ENCODE measurements around the gene PTPRN2.

PTPRN2 gene

DNA sequence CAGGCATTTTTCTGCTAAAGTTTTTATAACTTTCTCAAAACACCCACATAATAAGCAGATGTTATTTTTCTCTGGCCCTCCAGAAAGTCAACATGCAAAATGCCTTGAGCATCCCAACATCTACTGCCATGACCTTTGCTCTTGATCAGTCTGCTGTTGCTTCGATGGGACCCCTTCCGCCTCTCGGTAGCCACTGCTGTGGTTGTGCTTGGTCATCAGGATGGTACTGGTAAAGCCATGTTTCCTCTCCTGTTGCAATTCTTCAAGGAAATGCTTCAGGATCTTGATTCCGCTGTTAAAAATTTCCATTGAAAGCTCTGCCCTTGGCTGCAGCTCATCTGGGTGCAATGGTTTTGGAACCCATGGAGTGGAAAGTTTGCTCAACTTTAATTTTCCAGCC is 717.8 kb downstream of the PTPRN2 start:
- no peak for DNase-seq (ENCODE audit: low read depth in 2 of 2)

DNA sequence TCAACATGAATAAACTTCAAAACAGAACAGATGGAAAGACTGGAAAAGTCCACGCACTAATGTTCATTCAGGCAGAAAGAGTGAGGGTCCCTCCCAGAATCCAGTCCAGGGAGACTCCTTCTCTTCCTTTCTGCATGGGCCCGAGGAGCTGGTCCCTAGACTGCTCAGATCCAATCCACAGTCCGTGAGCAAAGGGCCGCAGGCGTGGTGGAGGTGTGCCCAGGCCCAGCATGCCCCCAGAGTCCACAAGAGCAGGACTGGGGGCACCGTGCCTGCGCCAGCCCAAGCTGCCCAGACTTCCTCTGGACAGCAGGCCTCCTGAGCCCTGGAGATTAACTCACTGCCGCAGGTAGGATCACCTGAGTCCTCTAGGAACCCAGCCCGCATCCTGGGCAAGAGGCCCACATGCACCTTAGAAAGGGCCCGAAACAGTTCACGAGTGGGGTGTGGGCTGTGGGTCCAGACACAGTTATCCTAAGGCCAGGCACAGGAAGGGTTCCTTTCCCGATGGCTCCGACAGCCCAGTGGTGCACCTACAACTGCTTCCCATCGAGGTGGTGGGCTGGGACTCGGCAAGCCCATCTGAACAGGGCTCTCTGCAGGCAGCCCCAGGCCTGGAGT is 719.8 kb downstream of the PTPRN2 start:
- no peak for DNase-seq (ENCODE audit: low read depth in 2 of 2)

DNA sequence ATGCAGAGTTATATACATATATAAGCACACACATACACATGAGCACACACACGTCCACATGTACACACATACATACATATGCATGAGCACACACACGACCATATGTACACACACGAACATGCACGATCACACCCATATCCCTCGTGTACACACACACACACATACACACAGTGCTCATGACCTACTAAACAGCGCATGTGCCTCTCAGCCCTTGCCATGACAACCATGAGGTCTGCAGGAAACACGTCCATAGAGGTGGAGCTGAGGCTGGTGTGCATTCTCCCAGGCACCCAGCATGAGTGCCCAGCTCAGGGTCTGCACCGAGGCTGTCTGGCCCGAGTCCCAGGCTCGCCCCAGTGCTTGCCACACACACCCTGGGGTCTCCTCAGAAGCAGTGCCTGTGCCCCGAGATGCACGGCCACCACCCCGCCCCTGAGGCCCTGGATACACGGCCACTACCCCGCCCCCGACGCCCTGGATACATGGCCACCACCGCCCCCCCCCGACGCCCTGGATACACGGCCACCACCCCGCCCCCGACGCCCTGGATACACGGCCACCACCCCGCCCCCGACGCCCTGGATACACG is 721.2 kb downstream of the PTPRN2 start:
- no peak for DNase-seq (ENCODE audit: low read depth in 2 of 2)

DNA sequence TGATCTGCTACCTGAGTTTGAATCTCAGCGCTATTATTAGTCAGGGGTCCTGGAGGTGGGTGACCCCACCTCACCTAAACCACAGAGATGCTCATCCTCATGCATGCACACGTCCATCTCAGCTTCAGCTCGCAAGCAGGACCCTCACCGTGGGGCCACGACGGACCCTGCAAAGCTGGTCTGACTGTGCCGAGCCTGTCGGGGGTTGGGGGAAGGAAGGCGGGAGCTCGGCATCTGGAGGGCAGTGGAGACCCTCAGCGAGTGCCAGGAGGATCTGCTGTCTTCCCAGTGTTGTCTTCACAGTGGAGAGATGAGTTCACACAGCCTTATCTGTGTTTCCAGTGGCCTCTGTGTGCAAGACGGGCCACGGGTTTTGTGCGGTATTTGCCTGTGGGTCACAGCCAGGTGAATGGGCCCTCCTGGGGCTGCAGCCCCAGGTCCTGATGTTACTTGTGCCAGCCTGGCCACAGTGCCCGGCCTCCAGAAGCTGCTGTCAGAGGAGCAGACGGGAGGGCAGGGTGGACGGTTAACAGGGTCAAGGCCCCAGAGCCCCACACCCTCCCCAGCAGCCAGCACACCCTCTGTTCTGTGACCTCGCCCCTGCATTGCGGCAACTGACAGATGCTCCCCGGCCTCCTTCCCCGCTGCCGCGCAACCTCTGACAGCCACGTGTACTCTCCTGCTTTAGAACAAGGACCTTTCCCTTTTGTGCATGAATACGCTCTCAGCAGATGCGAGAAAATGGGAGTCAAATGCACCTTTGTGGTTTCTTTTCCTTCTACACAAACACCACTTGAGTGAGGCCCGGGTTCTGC is 722.1 kb downstream of the PTPRN2 start:
- no peak for DNase-seq (ENCODE audit: low read depth in 2 of 2)

DNA sequence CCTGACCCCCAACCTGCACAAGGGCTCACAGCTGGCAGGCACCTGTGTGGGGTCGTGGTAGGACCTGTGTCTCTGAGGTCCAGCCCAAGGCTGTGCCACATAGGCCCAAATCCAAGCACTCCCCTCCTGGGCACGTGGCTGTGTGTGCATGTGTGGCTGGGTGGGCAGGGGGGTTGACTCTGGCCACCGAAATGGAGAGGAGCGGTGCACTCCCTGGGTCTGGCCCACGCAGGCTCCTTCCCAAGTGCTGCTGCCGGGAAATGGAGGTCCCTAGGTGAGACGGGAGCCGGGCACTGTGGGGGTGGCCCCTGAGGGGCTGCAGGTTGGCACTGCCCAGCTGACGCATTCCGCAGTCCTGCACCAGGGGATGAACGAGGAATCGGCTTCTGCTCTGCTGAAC is 722.7 kb downstream of the PTPRN2 start:
- DNase-seq (ENCODE audit: low read depth in 2 of 2): no peak

DNA sequence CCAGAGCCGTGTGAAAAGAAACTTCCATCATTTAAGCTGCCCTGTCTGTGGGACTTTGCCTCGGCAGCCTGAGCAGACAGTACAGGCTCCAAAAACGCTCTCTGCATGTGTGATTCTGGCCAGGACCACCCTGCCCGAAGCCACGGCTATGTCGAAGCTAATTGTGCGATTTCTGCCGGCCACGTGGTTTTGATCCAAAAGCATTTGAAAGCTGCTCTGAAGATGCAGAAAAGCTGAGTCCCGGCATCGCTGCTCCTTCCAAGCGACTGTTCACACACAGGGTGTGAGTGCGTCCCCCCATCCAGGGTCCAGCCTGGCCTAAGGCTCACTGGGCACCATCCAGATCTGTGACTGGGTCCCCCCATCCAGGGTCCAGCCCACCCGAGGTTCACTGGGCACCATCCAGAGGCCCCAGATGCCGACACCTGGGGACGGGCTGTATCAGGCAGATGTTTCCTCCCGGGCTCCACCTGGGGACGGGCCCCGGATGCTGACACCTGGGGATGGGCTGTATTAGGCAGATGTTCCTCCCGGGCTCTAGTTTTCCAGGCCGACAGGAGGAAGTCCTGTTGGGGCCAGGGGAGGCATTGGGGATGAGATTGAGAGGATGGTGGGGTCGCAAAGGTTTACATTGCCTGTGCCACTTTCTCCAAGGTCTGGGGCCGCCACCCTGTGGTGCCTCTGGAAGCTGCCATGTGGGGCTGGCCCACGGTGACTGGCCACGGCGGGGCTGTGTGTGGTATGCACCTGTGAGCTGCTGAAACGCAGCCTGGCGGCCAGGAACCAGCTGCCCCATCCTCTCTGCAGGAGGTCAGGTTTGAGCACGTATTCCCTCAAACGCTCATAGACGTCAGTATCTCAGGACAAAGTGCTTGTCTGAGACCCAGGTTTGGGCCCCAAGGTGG is 723.5 kb downstream of the PTPRN2 start:
- DNase-seq (ENCODE audit: low read depth in 2 of 2): no peak

DNA sequence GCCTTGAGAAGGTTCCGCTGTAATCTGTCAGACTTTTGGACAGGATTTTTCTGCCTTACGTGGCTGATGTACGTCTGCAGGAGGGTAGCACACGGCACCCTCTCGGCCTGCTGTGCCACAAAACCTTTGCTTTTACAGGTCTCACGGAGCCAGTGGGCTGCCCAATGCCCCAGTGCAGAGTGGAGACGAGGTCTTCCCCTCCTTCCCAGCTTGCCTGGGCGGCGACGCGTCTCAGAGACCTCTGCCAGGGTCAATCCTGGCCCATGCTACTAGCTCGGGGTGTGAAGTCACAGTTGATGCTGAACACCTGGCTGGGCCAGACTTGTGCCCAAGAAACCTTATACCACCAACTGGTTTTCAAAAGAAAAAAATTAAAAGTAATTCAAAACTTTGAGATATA is 724.4 kb downstream of the PTPRN2 start:
- DNase-seq (ENCODE audit: low read depth in 2 of 2): no peak

DNA sequence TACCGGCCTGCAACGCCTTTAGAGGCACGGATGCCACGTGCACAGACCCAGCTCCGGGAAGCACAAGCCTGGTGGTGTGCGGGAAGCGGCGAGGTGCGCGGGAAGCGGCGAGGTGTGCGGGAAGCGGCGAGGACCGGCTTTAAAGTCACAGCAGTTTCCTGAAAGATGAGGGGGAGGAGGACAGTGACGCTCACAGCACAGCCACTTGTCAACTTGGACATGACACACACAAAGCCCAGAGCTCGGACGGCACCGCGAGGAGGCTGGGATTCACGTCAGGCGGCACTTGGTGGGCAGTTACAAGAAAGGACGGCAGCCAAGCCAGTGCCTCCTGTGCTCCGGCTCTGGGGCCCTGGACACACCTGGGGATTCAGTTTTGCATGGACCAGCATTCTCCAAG is 724.9 kb downstream of the PTPRN2 start:
- no peak for DNase-seq (ENCODE audit: low read depth in 2 of 2)

DNA sequence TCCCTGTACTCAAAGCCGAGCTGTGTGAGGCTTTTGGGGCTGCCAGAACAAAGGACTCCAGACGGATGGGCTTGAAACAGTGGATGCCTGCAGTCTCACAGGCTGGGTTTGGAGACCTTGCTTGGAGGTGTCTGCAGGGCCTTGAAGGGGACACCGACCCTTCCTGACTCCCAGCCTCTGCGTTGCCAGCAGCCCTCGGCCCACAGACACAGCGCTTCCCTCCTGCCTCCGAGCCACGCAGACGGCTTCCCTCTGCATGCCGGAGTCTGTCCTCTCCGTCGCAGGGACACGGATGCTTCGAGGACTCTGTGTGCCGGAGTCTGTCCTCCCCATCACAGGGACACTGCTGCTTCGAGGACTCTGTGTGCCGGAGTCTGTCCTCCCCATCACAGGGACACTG is 726.1 kb downstream of the PTPRN2 start:
- no peak for DNase-seq (ENCODE audit: low read depth in 2 of 2)

DNA sequence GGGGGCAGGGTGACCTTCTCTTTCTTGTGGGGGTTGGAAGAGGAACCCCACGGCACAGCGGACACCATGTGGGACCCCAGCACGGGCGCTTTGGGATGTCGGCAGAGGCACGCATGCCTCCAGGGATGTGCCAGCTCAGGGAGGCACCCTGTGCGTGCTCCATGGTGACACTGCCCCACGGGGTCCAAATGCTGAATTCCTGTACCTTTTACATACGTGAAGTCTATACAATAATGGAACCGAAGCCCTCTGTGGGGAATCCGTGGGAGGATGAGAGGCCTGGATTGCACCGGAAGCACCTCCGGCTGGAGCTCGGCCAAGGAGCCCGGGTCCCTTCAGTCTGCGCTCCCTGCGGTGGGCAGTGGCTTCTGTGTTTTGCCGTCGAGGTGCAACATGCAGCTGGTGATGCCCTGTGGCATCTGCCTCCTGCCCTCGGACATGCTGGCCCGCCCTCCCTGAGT is 726.6 kb downstream of the PTPRN2 start:
- DNase-seq (ENCODE audit: low read depth in 2 of 2): no peak

DNA sequence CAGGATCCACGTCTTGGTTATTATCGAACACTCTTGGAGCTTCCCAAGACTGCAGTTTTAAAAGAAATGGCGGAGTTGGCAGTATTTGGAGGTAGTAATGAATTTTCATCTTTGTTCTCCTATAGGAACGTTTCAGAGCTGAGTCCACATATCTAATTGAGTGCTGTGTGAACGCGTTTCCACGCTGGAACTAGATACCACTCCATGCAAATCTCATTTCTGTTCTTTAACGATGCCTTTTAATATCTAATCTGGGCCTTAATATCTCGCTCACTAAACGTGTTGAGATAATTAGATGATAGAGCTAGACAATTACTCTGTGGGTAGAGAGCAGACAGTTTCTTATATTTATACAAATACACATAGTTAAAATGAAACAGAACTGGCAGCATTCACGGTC is 727.2 kb downstream of the PTPRN2 start:
- DNase-seq (ENCODE audit: low read depth in 2 of 2): no peak

DNA sequence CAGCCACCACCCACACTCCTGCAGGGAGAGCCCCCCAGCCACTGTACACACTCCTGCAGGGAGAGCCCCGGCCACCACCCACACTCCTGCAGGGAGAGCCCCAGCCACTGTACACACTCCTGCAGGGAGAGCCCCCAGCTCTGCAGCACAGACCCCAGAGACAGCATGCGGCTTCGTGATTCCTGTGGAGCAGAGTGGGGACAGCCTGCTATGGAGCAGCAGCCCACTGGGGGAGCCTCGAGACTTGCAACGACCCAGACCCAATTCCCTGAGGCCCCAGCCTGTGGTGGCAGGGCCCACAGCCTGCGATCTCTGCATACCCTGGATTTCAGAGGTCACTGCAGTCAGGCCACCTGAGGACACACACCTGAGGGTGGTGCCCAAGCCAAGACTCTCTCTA is 727.7 kb downstream of the PTPRN2 start:
- no peak for DNase-seq (ENCODE audit: low read depth in 2 of 2)

DNA sequence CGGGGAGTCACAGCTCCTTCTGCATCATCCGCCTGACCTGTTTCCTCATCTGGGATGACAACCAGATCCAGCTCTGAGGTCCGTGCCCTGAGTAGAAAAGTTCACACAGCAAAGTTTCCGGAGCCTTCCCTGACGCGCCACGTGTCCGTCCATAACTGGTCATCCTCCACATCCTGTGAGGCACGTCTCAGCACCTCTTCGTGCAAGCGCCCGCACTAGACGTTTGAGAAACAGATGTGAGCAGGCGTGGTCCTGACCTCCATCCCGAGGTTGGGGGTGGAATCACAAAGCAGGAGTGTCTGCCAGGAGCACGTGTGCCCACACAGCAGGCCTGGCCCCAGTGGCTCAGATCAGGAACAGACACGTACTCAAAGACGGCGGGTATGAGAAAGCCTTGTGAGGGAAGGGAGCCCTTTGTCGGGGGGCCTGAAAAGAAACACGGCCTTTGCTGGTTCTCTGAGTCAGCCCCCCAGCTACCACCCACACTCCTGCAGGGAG is 730.0 kb downstream of the PTPRN2 start:
- no peak for DNase-seq (ENCODE audit: low read depth in 2 of 2)

DNA sequence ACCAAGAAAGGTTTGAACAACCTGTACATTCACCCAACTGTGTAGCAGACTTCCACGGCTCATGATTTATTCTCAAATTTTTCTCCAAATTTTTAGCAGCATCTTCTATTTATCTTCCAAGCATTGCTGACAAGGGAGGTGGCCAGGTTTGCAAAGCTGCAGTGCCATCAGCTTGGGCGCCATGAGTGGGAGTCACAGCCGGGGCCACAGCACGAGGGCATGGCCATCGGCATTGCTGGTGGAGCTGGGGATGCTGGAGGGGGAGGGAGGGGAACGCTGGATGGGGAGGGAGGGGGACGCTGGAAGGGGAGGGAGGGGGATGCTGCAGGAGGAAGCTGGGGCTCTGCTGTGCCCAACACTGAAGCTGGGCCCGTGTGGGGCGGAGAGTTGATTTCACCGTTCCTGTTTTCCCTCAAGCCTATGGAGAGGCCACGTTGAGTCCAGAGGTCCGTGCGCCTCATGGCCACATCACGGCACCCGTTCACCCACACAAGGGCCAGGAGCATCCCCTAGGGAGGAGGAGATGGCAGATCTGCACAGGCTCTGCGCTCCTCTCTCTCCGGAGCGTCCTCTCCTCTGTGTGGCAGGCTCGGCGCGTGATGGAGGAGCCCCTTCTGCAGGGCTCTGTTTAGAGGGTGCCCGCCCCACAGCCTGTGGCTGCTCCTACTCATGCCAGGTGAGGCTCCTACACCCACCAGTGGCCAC is 730.6 kb downstream of the PTPRN2 start:
- DNase-seq (ENCODE audit: low read depth in 2 of 2): no peak

DNA sequence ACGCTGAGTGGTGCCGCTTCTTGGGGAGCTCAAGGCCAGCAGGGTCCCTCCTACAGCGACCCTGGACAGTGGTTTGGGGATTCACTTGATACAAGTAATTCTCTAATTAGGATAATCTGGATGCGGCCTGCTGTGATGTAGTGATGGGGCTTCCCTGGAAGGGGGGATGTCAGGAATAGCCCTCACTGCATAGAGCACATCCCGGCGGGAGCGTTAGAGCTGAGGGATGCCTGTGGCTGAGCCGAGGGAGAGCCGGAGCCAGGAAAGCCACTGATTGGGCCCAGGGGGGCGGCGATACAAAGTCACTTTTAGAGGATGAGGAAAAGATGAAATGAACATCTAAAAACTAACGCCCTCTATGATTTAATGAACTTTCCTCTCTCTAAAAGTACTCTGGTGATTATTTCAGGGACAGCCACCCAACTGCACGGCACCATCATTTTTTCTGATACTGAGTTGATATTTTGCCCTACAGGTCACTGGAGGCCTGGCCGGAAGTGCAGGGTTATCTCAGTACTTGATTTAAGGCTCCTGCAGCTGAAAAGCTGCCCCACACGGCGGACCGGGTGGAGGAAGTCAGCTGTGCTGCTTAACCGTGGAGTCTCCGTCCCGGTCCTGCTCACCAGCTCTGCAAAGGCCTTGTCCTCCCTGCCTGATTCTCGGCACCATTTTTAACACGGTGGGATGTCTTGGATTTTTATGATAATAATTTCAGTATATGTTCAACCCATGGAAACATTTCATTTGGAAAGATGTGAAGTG is 732.0 kb downstream of the PTPRN2 start:
- DNase-seq (ENCODE audit: low read depth in 2 of 2): no peak

DNA sequence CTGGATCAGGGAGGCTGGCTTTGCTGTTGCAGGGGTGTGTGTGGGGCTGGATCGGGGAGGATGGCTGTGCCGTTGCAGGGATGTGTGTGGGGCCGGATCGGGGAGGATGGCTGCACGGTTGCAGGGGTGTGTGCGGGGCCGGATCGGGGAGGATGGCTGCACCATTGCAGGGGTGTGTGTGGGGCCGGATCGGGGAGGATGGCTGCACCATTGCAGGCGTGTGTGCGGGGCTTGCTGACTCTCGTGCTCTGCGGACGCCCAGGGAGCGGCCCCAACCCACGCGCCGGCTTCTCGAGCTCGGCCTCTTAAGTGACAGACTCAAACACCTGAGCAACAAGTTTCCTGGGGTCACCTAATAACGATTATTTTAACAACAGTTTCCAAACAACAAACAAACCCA is 732.6 kb downstream of the PTPRN2 start:
- no peak for DNase-seq (ENCODE audit: low read depth in 2 of 2)

DNA sequence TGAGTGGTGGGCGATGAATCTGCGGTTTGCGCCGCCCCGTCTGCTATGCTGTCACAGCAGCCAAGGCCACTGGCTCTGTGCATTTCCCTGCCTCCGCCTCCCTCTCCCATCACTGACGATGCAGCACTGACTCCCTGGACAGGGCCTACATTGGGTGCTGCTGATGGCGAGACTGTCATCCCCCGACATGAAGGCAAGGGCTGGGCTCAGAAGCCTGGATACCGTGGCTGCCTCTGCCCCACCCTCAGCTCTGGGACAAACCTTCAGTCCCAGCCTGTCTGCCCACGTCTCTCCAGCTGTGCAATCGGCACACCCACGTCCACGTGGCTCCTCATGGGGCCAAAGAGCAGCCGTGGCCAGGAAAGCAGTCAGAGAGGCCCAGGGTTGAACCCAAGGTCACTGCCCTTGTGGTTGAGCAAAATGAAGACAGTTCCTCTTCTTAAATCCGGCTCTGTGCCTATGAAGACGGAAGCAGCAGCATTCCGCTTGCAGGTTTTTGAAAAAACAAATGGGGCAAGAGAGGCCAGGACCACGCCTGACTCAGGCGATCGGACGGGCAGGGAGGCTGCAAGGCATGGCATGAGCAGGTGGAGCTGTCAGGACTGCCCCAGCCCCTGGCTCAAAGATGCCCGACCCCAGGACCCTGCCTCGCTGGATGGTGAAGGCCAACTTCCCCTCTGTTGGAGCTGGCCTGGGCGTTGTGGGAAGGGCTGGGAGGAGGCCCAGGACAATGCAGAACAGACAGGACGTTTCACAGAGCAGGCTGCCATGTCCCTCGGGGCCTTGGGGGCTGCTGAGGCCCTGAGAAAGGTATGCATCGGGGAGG is 733.3 kb downstream of the PTPRN2 start:
- no peak for DNase-seq (ENCODE audit: low read depth in 2 of 2)

DNA sequence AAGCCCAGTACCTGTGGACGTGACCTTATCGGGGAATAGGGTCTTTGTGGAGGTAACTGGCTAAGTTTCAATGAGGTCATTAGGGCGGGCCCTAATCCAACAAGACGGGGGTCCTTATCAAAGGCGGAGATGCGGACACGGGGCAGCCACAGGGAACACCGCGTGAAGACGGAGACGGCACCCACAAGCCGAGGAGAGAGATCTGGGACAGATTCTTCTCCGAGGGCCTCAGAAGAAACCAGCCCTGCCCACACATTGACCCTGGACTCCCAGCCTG is 733.9 kb downstream of the PTPRN2 start:
- DNase-seq (ENCODE audit: low read depth in 2 of 2): no peak

DNA sequence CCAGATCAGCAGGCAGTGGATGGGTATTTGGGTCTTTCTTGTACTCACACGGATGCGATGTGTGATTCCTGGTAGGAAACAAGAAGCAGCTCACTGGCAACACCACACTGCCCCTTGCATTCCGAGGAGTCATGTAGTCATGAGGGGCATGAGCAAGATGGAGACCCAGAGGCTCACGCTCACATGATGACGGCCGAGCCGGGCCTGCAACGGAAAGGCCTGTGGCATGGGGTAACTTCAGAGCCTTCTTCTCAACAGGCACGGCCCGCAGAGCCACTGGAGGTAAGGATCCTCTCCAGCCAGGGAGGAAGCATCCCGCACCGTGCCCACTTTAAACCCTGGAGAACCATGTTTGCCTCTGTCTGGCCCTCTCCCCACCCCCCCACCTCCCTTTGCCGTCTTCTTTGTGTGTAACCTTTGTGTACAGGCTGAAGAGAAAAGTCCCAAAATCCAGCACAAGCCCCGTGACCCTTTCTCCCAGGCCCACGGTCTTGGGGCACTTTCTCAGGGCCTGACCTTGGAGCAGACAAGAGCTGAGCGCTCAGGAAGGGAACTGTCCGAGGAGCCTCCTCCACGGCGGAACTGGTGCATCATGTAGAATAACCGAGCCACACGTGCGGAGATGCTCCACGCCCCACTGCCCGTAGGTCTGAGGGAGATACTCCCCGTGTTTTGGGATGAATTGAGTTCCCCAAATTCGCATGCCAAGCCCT is 734.4 kb downstream of the PTPRN2 start:
- no peak for DNase-seq (ENCODE audit: low read depth in 2 of 2)
